Measurements from ENCODE around the gene CCDC174.

The CCDC174 gene

DNA sequence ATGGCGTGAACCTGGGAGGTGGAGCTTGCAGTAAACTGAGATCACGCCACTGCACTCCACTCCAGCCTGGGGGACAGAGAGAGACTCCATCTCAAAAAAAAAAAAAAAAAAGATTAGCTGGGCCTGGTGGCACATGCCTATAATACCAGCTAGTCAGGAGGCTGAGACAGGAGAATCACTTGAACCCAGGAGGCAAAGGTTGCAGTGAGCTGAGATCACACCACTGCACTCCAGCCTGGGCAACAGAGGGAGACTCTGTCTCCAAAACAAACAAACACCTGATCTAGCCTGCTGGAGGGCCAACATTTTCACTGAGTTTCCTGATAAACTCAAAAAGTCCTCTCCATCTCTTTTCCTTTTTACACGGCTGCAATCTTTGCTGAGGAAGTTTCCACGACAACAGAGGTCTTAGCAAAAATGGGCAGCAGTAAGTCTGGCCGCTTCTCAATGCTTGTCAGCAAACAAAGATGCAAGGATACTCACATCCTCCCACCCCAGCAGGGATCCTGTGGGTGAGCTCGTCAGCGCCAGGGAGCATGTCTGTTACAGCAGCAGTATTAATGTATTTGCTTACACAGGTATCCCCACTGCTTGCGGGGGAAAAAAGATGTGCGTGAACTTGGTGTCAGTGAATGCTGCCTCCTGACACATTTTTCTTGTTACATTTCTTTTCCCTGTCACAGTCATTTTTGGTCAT is 21.0 kb upstream of the CCDC174 start:
- Mint-ChIP-seq H3K9me3 (peaks cover 17% of the 10 kb centered on the region), H3K36me3 (ENCODE audit: low read depth) (no peaks in the 10 kb centered on the region), H3K4me3 (no peak overlapping the region), H3K4me1 (peaks cover 10% of the 10 kb centered on the region), H3K27ac (no peak overlapping the region), H3K27me3 (ENCODE audit: low read depth, poor library complexity) (peaks cover 7% of the 10 kb centered on the region)
- no peak for DNase-seq
- TF ChIP-seq CTCF (IDR thresholded peaks at IDR 0.05) = no peak

DNA sequence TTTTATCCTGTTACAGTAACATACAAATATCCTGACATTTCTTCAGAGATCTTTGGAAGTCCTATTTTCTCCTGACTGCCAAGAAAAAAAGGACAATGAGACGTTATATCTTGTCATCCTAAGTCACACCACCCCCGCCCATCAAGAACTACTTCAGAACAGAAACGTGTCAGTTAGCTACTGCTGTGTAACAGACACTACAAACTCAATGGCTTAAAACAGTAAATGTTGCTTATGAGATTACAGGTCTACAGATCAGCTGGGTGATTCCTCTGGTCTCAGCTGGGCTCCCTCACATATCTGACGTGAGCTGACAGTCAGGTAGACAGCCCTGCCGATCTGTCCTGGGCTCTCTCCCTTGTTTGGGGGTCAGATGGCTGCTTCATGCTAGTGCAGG is 20.5 kb upstream of the CCDC174 start:
- Mint-ChIP-seq H3K4me3 (no peak overlapping the region), H3K27ac (no peak overlapping the region), H3K4me1 (peaks cover 10% of the 10 kb centered on the region), H3K36me3 (ENCODE audit: low read depth) (no peaks in the 10 kb centered on the region), H3K9me3 (peaks cover 19% of the 10 kb centered on the region), H3K27me3 (ENCODE audit: low read depth, poor library complexity) (peaks cover 11% of the 10 kb centered on the region)
- DNase-seq = no peak
- no peak for TF ChIP-seq CTCF (IDR thresholded peaks at IDR 0.05)

DNA sequence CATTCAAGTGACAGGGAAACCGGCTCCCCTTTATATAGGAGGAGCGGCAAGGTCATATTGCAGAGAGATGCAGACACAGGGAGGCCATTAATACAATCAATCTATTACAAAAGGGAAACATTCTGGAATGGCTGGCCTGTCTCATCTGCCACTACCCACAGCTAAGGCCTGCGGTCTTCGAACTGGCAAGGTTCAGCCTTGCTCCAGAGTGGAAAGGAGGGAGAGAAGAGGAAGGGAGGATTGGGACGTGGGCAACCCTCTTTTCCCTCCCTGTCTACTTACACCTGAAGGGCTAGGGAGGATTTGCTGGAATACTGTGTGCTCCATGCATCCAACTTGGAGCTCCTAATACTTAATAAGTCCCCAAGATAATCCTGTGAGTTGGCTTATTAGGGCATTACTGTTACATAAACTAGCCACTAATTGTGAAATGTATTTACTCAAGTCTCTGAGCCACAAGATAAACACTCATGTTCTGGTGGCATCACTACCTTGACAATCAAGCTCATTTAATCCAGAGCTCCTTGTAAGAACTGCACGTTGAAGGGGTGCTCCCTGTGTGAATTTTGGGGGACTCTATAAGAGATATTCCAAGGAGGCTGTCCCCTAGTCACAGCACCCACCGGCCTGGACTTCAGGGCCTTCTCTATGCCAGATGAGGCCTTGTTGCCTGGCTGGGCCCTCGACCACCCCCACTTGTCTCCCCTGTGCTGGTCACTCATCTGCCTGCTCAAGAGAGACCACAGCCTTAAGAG is 19.7 kb upstream of the CCDC174 start:
- DNase-seq = no peak
- no peak overlapping the region for H3K27ac Mint-ChIP-seq
- TF ChIP-seq CTCF (IDR thresholded peaks at IDR 0.05) = no peak
- peaks cover 8% of the 10 kb centered on the region for H3K4me1 Mint-ChIP-seq
- H3K27me3 Mint-ChIP-seq (ENCODE audit: low read depth, poor library complexity) = peaks cover 16% of the 10 kb centered on the region
- no peaks in the 10 kb centered on the region for H3K36me3 Mint-ChIP-seq (ENCODE audit: low read depth)
- no peak overlapping the region for H3K4me3 Mint-ChIP-seq
- H3K9me3 Mint-ChIP-seq = peaks cover 21% of the 10 kb centered on the region

DNA sequence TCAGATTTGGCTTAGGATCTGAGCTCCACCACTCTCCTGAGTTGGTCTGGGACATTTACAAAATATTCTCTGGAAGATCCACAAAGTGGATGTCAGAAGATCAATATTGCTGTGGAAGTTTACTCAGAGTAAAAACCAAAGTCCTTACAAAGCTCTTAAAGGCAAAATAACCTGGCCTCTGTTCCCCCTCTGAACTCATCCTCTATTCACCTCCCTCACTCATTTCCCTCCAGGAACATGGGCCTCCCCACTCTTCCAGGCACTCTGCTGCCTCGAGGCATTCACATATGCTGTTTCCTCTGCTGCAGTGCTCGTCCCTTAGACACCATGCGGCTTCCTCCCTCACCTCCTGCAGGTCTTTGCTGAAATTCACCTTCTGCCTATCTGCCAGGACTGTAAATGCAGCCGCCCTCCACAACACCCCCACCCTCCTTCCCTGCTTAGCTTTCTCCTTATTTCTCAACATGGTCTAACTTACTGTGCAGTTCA is 19.1 kb upstream of the CCDC174 start:
- H3K36me3 Mint-ChIP-seq (ENCODE audit: low read depth) = no peaks in the 10 kb centered on the region
- peaks cover 1% of the 10 kb centered on the region for H3K4me1 Mint-ChIP-seq
- TF ChIP-seq CTCF (IDR thresholded peaks at IDR 0.05) = no peak
- H3K9me3 Mint-ChIP-seq = peaks cover 26% of the 10 kb centered on the region
- no peak overlapping the region for H3K27ac Mint-ChIP-seq
- DNase-seq = no peak
- H3K27me3 Mint-ChIP-seq (ENCODE audit: low read depth, poor library complexity) = peaks cover 22% of the 10 kb centered on the region
- H3K4me3 Mint-ChIP-seq = no peak overlapping the region

DNA sequence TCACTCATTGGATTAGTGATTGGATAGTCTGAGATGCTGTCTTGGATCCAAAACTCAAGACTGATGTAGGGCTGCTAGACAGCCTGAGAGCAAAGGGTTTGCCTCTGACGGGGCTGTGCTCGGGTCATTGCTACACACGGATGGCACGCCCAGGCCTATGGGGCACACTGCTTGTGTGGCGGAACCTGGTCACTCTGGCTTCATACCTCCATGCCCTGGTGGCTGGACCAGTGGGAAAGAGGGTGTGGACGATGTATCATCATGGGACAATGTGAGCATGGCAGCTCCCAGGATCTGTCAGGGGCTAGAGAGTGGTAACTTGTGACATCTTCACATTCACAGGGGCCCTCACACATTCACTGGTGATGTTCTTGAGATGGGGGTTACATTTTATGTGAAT is 18.1 kb upstream of the CCDC174 start:
- TF ChIP-seq CTCF (IDR thresholded peaks at IDR 0.05) = no peak
- no peak overlapping the region for H3K27ac Mint-ChIP-seq
- no peak for DNase-seq
- H3K4me1 Mint-ChIP-seq = no peaks in the 10 kb centered on the region
- H3K9me3 Mint-ChIP-seq = peaks cover 29% of the 10 kb centered on the region
- peaks cover 23% of the 10 kb centered on the region for H3K27me3 Mint-ChIP-seq (ENCODE audit: low read depth, poor library complexity)
- no peaks in the 10 kb centered on the region for H3K36me3 Mint-ChIP-seq (ENCODE audit: low read depth)
- no peak overlapping the region for H3K4me3 Mint-ChIP-seq
